ENCODE results near the gene EMID1. TPM values are rescaled to one million over a fixed set of nuclear protein-coding genes. Genes with fewer than 3 reads are reported as not detected.

The EMID1 gene
- polyA plus RNA-seq, 1 donor (not counting 4 experiments of a cell fraction or from before 2014, with no cell fraction given): not detected

GRCh38 chr22:29272624-29273023 is 66.9 kb downstream of the EMID1 start:
- dilution Hi-C loops (cut with MboI; ENCODE audit: extremely low pct_ligation_motif_present, low sequenced_read_pairs): no loop called here

GRCh38 chr22:29275167-29275566 is 69.5 kb downstream of the EMID1 start:
- no peak for DNase-seq (ENCODE audit: low read depth, low spot score)
- Histone ChIP-seq H3K27ac (ENCODE audit: control insufficient read depth, insufficient read depth, low read length) (no peak overlapping the region), H3K4me1 (ENCODE audit: control insufficient read depth, extremely low read depth, insufficient read depth, low read length) (peaks cover 9% of the 10 kb centered on the region), H3K36me3 (ENCODE audit: control insufficient read depth in 2 of 2, extremely low read depth in 1 of 2, insufficient read depth in 2 of 2, low read length in 2 of 2) (peaks cover 37 to 49% of the 10 kb centered on the region in 2 experiments), H3K27me3 (ENCODE audit: control insufficient read depth, extremely low read depth, insufficient read depth, low read length) (no peaks in the 10 kb centered on the region), H3K9me3 (ENCODE audit: control insufficient read depth, low read depth, low read length) (no peaks in the 10 kb centered on the region), H3K4me2 (ENCODE audit: control insufficient read depth, extremely low read depth, insufficient read depth, low read depth, low read length) (no peak overlapping the region), H4K20me1 (ENCODE audit: control insufficient read depth, extremely low read depth, insufficient read depth, low read length) (peaks cover 48% of the 10 kb centered on the region), H3K79me2 (ENCODE audit: control insufficient read depth, insufficient read depth, low read length) (peaks cover 96% of the 10 kb centered on the region), H3K9ac (ENCODE audit: control insufficient read depth, extremely low read depth, insufficient read depth, low read length) (no peak overlapping the region), H3K4me3 (ENCODE audit: control insufficient read depth in 2 of 3, extremely low read depth in 1 of 3, insufficient read depth in 2 of 3, low read depth in 1 of 3, low read length in 3 of 3) (no peak overlapping the region), H2AFZ (ENCODE audit: control insufficient read depth, low read length) (no peak overlapping the region), H3K9me1 (ENCODE audit: control insufficient read depth, extremely low read depth, insufficient read depth, low read length) (peaks cover 2% of the 10 kb centered on the region)
- no peak for FAIRE-seq
- dilution Hi-C loops (cut with MboI; ENCODE audit: extremely low pct_ligation_motif_present, low sequenced_read_pairs): no loop called here
- TF ChIP-seq CTCF (optimal IDR thresholded peaks at IDR 0.05 in 1 of 3, IDR thresholded peaks at IDR 0.05 in 1 of 3, conservative IDR thresholded peaks at IDR 0.05 in 1 of 3; ENCODE audit: extremely low read depth in 1 of 3, insufficient read depth in 2 of 3, low read length in 3 of 3): no peak
- no peak for TF ChIP-seq EZH2 (IDR thresholded peaks at IDR 0.05; ENCODE audit: low read length)

More at GRCh38 chr22:29272624-29273023, 66.9 kb downstream of the EMID1 start:
- H3K9me3 ChIP-seq (ENCODE audit: control insufficient read depth, low read depth, low read length): no peaks in the 10 kb centered on the region
- H3K4me3 ChIP-seq (ENCODE audit: control insufficient read depth in 2 of 3, extremely low read depth in 1 of 3, insufficient read depth in 2 of 3, low read depth in 1 of 3, low read length in 3 of 3): no peak overlapping the region
- no peak overlapping the region for H2AFZ ChIP-seq (ENCODE audit: control insufficient read depth, low read length)
- DNase-seq (ENCODE audit: low read depth, low spot score) (no peak), FAIRE-seq (no peak)
- peaks cover 2% of the 10 kb centered on the region for H3K9me1 ChIP-seq (ENCODE audit: control insufficient read depth, extremely low read depth, insufficient read depth, low read length)
- peaks cover 15% of the 10 kb centered on the region for H3K4me1 ChIP-seq (ENCODE audit: control insufficient read depth, extremely low read depth, insufficient read depth, low read length)
- no peak for TF ChIP-seq EZH2 (IDR thresholded peaks at IDR 0.05; ENCODE audit: low read length)
- no peak for TF ChIP-seq CTCF (optimal IDR thresholded peaks at IDR 0.05 in 1 of 3, IDR thresholded peaks at IDR 0.05 in 1 of 3, conservative IDR thresholded peaks at IDR 0.05 in 1 of 3; ENCODE audit: extremely low read depth in 1 of 3, insufficient read depth in 2 of 3, low read length in 3 of 3)
- no peak overlapping the region for H3K9ac ChIP-seq (ENCODE audit: control insufficient read depth, extremely low read depth, insufficient read depth, low read length)
- peaks cover 96% of the 10 kb centered on the region for H3K79me2 ChIP-seq (ENCODE audit: control insufficient read depth, insufficient read depth, low read length)
- no peaks in the 10 kb centered on the region for H3K27me3 ChIP-seq (ENCODE audit: control insufficient read depth, extremely low read depth, insufficient read depth, low read length)
- peaks cover 52% of the 10 kb centered on the region for H4K20me1 ChIP-seq (ENCODE audit: control insufficient read depth, extremely low read depth, insufficient read depth, low read length)
- H3K4me2 ChIP-seq (ENCODE audit: control insufficient read depth, extremely low read depth, insufficient read depth, low read depth, low read length): no peak overlapping the region
- peaks cover 24 to 45% of the 10 kb centered on the region in 2 experiments for H3K36me3 ChIP-seq (ENCODE audit: control insufficient read depth in 2 of 2, extremely low read depth in 1 of 2, insufficient read depth in 2 of 2, low read length in 2 of 2)
- no peak overlapping the region for H3K27ac ChIP-seq (ENCODE audit: control insufficient read depth, insufficient read depth, low read length)

Measured in keratinocyte (primary cell).